ENCODE data around the gene RERE. TPM values are rescaled to one million over a fixed set of nuclear protein-coding genes. Genes with fewer than 3 reads are reported as not detected.
"Not testable (repeated sequence)": the region's sequence is repeated elsewhere in the genome, so short reads cannot be mapped to it uniquely, and the experiment has no call there.

The RERE gene
- total and polyA plus RNA-seq, 2 donors (not counting 3 experiments of a cell fraction or from before 2014, with no cell fraction given) = 14.1 to 113 TPM

GRCh38 chr1:8503842-8504241, 313.6 kb downstream of the RERE start:
- H3K4me1 ChIP-seq (ENCODE audit: control insufficient read depth, extremely low read depth, insufficient read depth, low read length) = no peaks in the 10 kb centered on the region
- DNase-seq (ENCODE audit: low read depth, low spot score) (no peak), FAIRE-seq (no peak)
- H3K79me2 ChIP-seq (ENCODE audit: control insufficient read depth, insufficient read depth, low read length) = no peaks in the 10 kb centered on the region
- H4K20me1 ChIP-seq (replicated peaks; ENCODE audit: control insufficient read depth, extremely low read depth, insufficient read depth, low read length) = no peaks in the 10 kb centered on the region
- ChIA-PET CTCF (interaction anchor here (1.0 to 1.2 kb wide), 3 partner anchors 10 to 95 kb away, joined by 3 to 5 read pairs (median 4); no protein-coding TSS in a partner anchor), POLR2A (no interaction called here)
- no TSS peak for BruUV-seq (replicated peaks)
- no peak for TF ChIP-seq JUN (IDR thresholded peaks at IDR 0.05; ENCODE audit: borderline replicate concordance, insufficient read depth, insufficient read length, low read depth)
- peaks cover 0 to 5% of the 10 kb centered on the region in 2 experiments for H3K36me3 ChIP-seq (ENCODE audit: control insufficient read depth in 2 of 2, extremely low read depth in 1 of 2, insufficient read depth in 2 of 2, low read length in 2 of 2)
- H3K27me3 ChIP-seq (ENCODE audit: control insufficient read depth in 2 of 2, insufficient read depth in 2 of 2, low read length in 2 of 2) = no peaks in the 10 kb centered on the region
- intact Hi-C loops (cut with micrococcal nuclease) (no loop called here), dilution Hi-C loops (cut with MboI; ENCODE audit: extremely low pct_ligation_motif_present, low sequenced_read_pairs) (no loop called here)
- H3K9ac ChIP-seq (replicated peaks; ENCODE audit: extremely low read depth, insufficient read depth, low read length) = no peak overlapping the region
- no peak overlapping the region for H2AFZ ChIP-seq (ENCODE audit: low read depth, low read length)
- no peaks in the 10 kb centered on the region for H3K9me1 ChIP-seq (replicated peaks; ENCODE audit: control insufficient read depth, extremely low read depth, insufficient read depth, low read length)
- H3K27ac ChIP-seq (ENCODE audit: insufficient read depth, low read depth, low read length) = no peak overlapping the region
- H3K9me3 ChIP-seq (replicated peaks; ENCODE audit: control insufficient read depth, insufficient read depth, low read length) = no peaks in the 10 kb centered on the region
- no peak overlapping the region for H3K4me2 ChIP-seq (ENCODE audit: insufficient read depth, low read length)
- H3K4me3 ChIP-seq (replicated peaks in 1 of 3; ENCODE audit: insufficient read depth in 1 of 3, low read depth in 1 of 3, low read length in 3 of 3) = no peak overlapping the region

- POLR2A ChIA-PET; H3K4me3 ChIP-seq (replicated peaks in 1 of 3; ENCODE audit: insufficient read depth in 1 of 3, low read depth in 1 of 3, low read length in 3 of 3): not testable (repeated sequence)
Measured at GRCh38 chr1:8502949-8503348, 314.5 kb downstream of the RERE start.

More at GRCh38 chr1:8502949-8503348, 314.5 kb downstream of the RERE start:
- BruUV-seq (replicated peaks); intact Hi-C loops (cut with micrococcal nuclease); H3K4me2 ChIP-seq (ENCODE audit: insufficient read depth, low read length); DNase-seq (ENCODE audit: low read depth, low spot score); FAIRE-seq; H3K9me1 ChIP-seq (replicated peaks; ENCODE audit: control insufficient read depth, extremely low read depth, insufficient read depth, low read length); H3K36me3 ChIP-seq (ENCODE audit: control insufficient read depth in 2 of 2, extremely low read depth in 1 of 2, insufficient read depth in 2 of 2, low read length in 2 of 2); H3K79me2 ChIP-seq (ENCODE audit: control insufficient read depth, insufficient read depth, low read length); H3K9me3 ChIP-seq (replicated peaks; ENCODE audit: control insufficient read depth, insufficient read depth, low read length); H4K20me1 ChIP-seq (replicated peaks; ENCODE audit: control insufficient read depth, extremely low read depth, insufficient read depth, low read length); H3K9ac ChIP-seq (replicated peaks; ENCODE audit: extremely low read depth, insufficient read depth, low read length); H3K4me1 ChIP-seq (ENCODE audit: control insufficient read depth, extremely low read depth, insufficient read depth, low read length); H3K27ac ChIP-seq (ENCODE audit: insufficient read depth, low read depth, low read length); H3K27me3 ChIP-seq (ENCODE audit: control insufficient read depth in 2 of 2, insufficient read depth in 2 of 2, low read length in 2 of 2); H2AFZ ChIP-seq (ENCODE audit: low read depth, low read length); dilution Hi-C loops (cut with MboI; ENCODE audit: extremely low pct_ligation_motif_present, low sequenced_read_pairs): not testable (repeated sequence)
- CTCF ChIA-PET = interaction anchor here (1.0 to 1.2 kb wide), 3 partner anchors 9 to 94 kb away, joined by 3 to 5 read pairs (median 4); no protein-coding TSS in a partner anchor
